Heart right ventricle (tissue), 16 donors: ENCODE results near the gene ARL6IP5. TPM values are rescaled to one million over a fixed set of nuclear protein-coding genes. Genes with fewer than 3 reads are reported as not detected.

Experiments used
- ATAC-seq, 8 donors: fragments of 200-7000 bp; cut with Tn5 transposase; one replicate each; pipeline ENCODE4 v1.9.1; 2020; ENCODE audit warnings: mild to moderate bottlenecking in 8 of 8, moderate library complexity in 8 of 8, moderate number of reproducible peaks in 1 of 8
- DNase-seq, 2 donors: peaks; one replicate each; pipeline ENCODE4 v3.0.0-alpha.2; 2020
- H3K27ac ChIP-seq, 10 donors: fragments of 200-600 bp; sonication (generic) in 2 of 10; one replicate each; pipeline versions ENCODE4 v1.5.0 to v1.8.0; 2020 to 2022; ENCODE audit warnings: mild to moderate bottlenecking in 3 of 10
- H3K27me3 ChIP-seq, 7 donors: fragments of 200-600 bp; one replicate each; pipeline ENCODE4 v1.8.0; 2021 to 2022; ENCODE audit warnings: mild to moderate bottlenecking in 2 of 7
- H3K36me3 ChIP-seq, 9 donors: fragments of 200-600 bp; sonication (generic) in 1 of 9; one replicate each; pipeline versions ENCODE4 v1.5.0 to v1.8.0; 2020 to 2022; ENCODE audit warnings: mild to moderate bottlenecking in 2 of 9
- H3K4me1 ChIP-seq, 9 donors: fragments of 200-600 bp; sonication (generic) in 1 of 9; one replicate each; pipeline versions ENCODE4 v1.5.0 to v1.8.0; 2020 to 2022; ENCODE audit warnings: mild to moderate bottlenecking in 4 of 9
- H3K4me3 ChIP-seq, 10 donors: fragments of 200-600 bp; sonication (generic) in 2 of 10; one replicate each; pipeline versions ENCODE4 v1.5.0 to v1.8.0; 2020 to 2022; ENCODE audit warnings: mild to moderate bottlenecking in 7 of 10, moderate library complexity in 2 of 10
- H3K9me3 ChIP-seq, 11 donors: fragments of 200-600 bp in 10 of 11; sonication (generic) in 2 of 11; one replicate each; pipeline versions ENCODE4 v1.5.0 to v1.8.0; 2013 to 2022; ENCODE audit warnings: mild to moderate bottlenecking in 2 of 11, control low read depth in 1 of 11, moderate library complexity in 1 of 11
- WGBS, 2 donors: extraction: QIAGEN DNeasy Blood & Tissue Kit; methylation state at CpG; one replicate each; pipeline ENCODE4 v1.1.7; 2013; ENCODE audit warnings: inconsistent platforms in 1 of 2; 5-methylcytosine and 5-hydroxymethylcytosine counted together
- intact Hi-C, 10 donors: fragments of 100-400 bp; cut with DNase I; formaldehyde crosslinking; loops; one replicate each; pipeline versions ENCODE4 v1.11.1 to v1.14.2; 2022
- polyA plus RNA-seq, 2 donors: library from polyadenylated mRNA; stranded (reverse); fragments of 200-250 nt; gene quantifications; one replicate each; pipeline ENCODE4 v1.2.3, GENCODE V29; 2013
- total RNA-seq, 10 donors: library from RNA; stranded (reverse); fragmentation: NEBNext Ultra II Directional in 3 of 10; extraction: Animal tissue kit (Norgen Biotek cat#: 25700) in 3 of 10; gene quantifications; one replicate each; pipeline versions ENCODE4 v1.2.1 to v1.2.4, GENCODE V29; 2021 to 2023
- TF ChIP-seq, protein P1 (sequence below), 9 donors: fragments of 200-600 bp; sonication (generic) in 2 of 9; IDR thresholded peaks; one replicate each; pipeline versions ENCODE4 v1.5.0 to v1.8.0; 2021 to 2022; ENCODE audit warnings: antibody characterized with exemption in 9 of 9, mild to moderate bottlenecking in 5 of 9, moderate library complexity in 1 of 9
- donor health status: Arrhythmogenic right ventricular cardiomyopathy.
- donor health status: ischemic (EF 13 %, LVEDD 7.1; RV severe dilation, severe dysfunction).
- donor health status: healthy with polysubstance abuse.
- donor health status: DM: no; HTN: yes; CAD: no.
- donor health status: DM: no; HTN: no; CAD: no.
- donor health status: ischemic (EF 25% LVEDD 6.9; RV normal size, moderate dysfunction).
- donor health status: ischemic (EF 25% LVEDD 5.7; RV mildly dilated, moderate dysfunction).
- donor health status: healthy.
- donor health status: DM: yes; HTN: yes; CAD: no.
- donor health status: Ischemic cardiomyopathy.
- donor health status: ischemic (EF 35%, LVEDD 5.7; RV mildly dilated, moderate dysfunction).
- donor health status: nonischemic (EF 11% LVEDD 7.7; RV severe dilation, severe dysfunction).
- donor health status: DM: yes; HTN: yes; CAD: no.
- donor health status: PGD.
- donor health status: ischemic (EF 29% LVEDD 5.4; RV normal size, mild dysfunction).
- donor health status: nonischemic (EF 23%, LVEDD 6.1; RV moderate dilation, normal function).

The ARL6IP5 gene
- total and polyA plus RNA-seq, 12 donors = 151 to 226 (median 195) TPM

DNA sequence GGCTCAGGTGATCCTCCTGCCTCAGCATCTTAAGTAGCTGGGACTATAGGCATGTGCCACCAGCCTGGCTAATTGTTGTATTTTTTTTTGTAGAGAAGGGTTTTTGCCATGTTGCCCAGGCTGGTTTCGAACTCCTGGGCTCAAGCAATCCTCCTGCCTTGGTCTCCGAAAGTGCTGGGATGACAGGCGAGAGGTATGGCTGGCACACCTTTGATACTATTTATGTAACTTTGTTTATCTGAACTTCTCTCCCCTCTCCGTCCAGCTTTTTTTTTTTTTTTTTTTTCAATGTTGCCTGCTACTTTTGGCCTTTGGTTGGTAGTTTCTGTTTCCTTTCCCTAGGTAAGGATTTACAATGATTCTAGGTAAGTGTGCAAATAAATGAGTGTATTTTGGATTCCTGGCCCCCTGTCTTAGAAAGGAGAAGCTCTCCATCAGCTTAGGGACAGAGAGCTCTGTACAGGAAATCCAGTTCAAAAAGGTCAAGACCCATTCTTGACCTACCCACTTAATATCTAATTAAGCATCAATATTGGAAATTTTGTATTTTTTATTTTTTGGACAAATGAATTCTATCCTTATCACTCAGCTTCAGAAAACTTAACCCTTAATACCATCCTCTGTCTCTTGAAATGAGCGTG lies 6.8 kb downstream of the ARL6IP5 start:
- no peaks in the 10 kb centered on the region for H3K27me3 ChIP-seq
- no peak for DNase-seq
- TF ChIP-seq, protein P1, sequence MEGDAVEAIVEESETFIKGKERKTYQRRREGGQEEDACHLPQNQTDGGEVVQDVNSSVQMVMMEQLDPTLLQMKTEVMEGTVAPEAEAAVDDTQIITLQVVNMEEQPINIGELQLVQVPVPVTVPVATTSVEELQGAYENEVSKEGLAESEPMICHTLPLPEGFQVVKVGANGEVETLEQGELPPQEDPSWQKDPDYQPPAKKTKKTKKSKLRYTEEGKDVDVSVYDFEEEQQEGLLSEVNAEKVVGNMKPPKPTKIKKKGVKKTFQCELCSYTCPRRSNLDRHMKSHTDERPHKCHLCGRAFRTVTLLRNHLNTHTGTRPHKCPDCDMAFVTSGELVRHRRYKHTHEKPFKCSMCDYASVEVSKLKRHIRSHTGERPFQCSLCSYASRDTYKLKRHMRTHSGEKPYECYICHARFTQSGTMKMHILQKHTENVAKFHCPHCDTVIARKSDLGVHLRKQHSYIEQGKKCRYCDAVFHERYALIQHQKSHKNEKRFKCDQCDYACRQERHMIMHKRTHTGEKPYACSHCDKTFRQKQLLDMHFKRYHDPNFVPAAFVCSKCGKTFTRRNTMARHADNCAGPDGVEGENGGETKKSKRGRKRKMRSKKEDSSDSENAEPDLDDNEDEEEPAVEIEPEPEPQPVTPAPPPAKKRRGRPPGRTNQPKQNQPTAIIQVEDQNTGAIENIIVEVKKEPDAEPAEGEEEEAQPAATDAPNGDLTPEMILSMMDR (IDR thresholded peaks at IDR 0.05) = no peak
- no peak for ATAC-seq
- no peaks in the 10 kb centered on the region for H3K9me3 ChIP-seq
- H3K4me3 ChIP-seq = peak overlapping the region in 2 of 10 donors; percentile 6 to 9
- H3K4me1 ChIP-seq = peaks cover 18 to 100% (median 96%) of the 10 kb centered on the region in 9 donors
- 50 to 61% methylated on average over 5 of the region's 5 CpGs for WGBS, 2 donors
- H3K36me3 ChIP-seq = peaks cover 0 to 39% (median 0%) of the 10 kb centered on the region in 9 donors
- intact Hi-C loops = no loop called here
- peak overlapping the region in 8 of 10 donors; percentile 50 to 96 (median 60) for H3K27ac ChIP-seq

DNA sequence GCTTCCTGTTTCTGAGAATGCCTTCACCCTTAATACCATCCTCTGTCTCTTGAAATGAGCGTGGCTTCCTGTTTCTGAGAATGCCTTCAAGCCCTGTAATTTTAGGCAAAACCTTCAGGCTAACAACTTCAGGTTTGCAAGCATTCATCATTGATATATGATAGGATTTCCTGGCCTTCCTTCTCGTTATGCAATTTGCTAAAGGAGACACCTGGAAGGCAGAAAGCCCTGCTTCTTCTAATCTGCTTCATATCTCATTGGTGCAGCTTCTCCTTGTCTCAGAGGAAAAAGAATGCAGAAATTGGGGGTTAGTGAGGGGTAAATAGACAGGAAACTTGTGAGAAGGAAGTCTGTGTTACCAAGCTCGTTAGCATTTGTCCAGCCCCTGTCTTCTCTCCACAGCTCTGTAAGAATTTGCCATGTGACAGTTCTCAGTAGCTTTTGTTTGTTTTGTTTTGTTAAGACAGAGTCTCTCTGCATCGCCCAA lies 7.3 kb downstream of the ARL6IP5 start:
- DNase-seq (no peak), ATAC-seq (peak in 3 of 8 donors; percentile 17 to 45 (median 40))
- peak overlapping the region in 9 of 10 donors; percentile 50 to 96 (median 60) for H3K27ac ChIP-seq
- intact Hi-C loops = no loop called here
- peak overlapping the region in 2 of 10 donors; percentile 6 to 20 for H3K4me3 ChIP-seq
- peaks cover 0 to 44% (median 0%) of the 10 kb centered on the region in 9 donors for H3K36me3 ChIP-seq
- WGBS, 2 donors = 23% methylated on average over 4 of the region's 4 CpGs
- H3K27me3 ChIP-seq = no peaks in the 10 kb centered on the region
- H3K4me1 ChIP-seq = peaks cover 16 to 100% (median 95%) of the 10 kb centered on the region in 9 donors
- TF ChIP-seq, protein P1 (IDR thresholded peaks at IDR 0.05) = no peak
- no peaks in the 10 kb centered on the region for H3K9me3 ChIP-seq

GRCh38 chr3:69094467-69095205 lies 9.9 kb downstream of the ARL6IP5 start:
- DNase-seq (no peak), ATAC-seq (peak in 6 of 8 donors; percentile 3 to 43 (median 10))
- Histone ChIP-seq H3K9me3 (no peaks in the 10 kb centered on the region), H3K36me3 (peaks cover 0 to 59% (median 0%) of the 10 kb centered on the region in 9 donors), H3K4me3 (peak overlapping the region in 1 of 10 donors; percentile 23), H3K27me3 (no peaks in the 10 kb centered on the region), H3K4me1 (peaks cover 14 to 98% (median 84%) of the 10 kb centered on the region in 9 donors), H3K27ac (peak overlapping the region; percentile 2 to 96 (median 42))
- intact Hi-C loops = no loop called here
- TF ChIP-seq, protein P1 (IDR thresholded peaks at IDR 0.05) = no peak
- WGBS, 2 donors = 58 to 60% methylated on average over 8 of the region's 8 CpGs

GRCh38 chr3:69095636-69096035 lies 10.9 kb downstream of the ARL6IP5 start:
- H3K4me3 ChIP-seq = no peak overlapping the region
- H3K9me3 ChIP-seq = no peaks in the 10 kb centered on the region
- peak overlapping the region; percentile 9 to 96 (median 51) for H3K27ac ChIP-seq
- peaks cover 14 to 97% (median 80%) of the 10 kb centered on the region in 9 donors for H3K4me1 ChIP-seq
- DNase-seq (no peak), ATAC-seq (no peak)
- intact Hi-C loops = no loop called here
- TF ChIP-seq, protein P1 (IDR thresholded peaks at IDR 0.05) = no peak
- no peaks in the 10 kb centered on the region for H3K27me3 ChIP-seq
- WGBS, 2 donors = 80% methylated on average over 5 of the region's 5 CpGs
- H3K36me3 ChIP-seq = peaks cover 0 to 64% (median 5%) of the 10 kb centered on the region in 9 donors
